ENCODE data around the gene MED31. TPM values are rescaled to one million over a fixed set of nuclear protein-coding genes. Genes with fewer than 3 reads are reported as not detected.

The MED31 gene
- total RNA-seq, 4 donors from 2014 or later = 3.8 to 8.6 (median 7.2) TPM

GRCh38 chr17:6605142-6605541, 46.3 kb downstream of the MED31 start:
- H3K4me3 ChIP-seq = no peak overlapping the region
- H3K9me3 ChIP-seq = no peaks in the 10 kb centered on the region
- in situ Hi-C loops (cut with MboI; ENCODE audit: low sequenced_read_pairs in 4 of 4) = no loop called here
- intact Hi-C loops (cut with DNase I; ENCODE audit: low total_unique reads) = no loop called here
- no peaks in the 10 kb centered on the region for H3K4me1 ChIP-seq
- TF ChIP-seq CTCF (IDR thresholded peaks at IDR 0.05 in 4 of 5, conservative IDR thresholded peaks at IDR 0.05 in 1 of 5) = no peak
- no peak for TF ChIP-seq POLR2A (IDR thresholded peaks at IDR 0.05)
- H3K27me3 ChIP-seq = no peaks in the 10 kb centered on the region
- no peak for ATAC-seq
- DNase-seq = no peak
- no peak overlapping the region for H3K27ac ChIP-seq
- H3K36me3 ChIP-seq = peaks cover 0 to 46% of the 10 kb centered on the region in 2 donors

GRCh38 chr17:6603744-6604325, 47.6 kb downstream of the MED31 start:
- no peak overlapping the region for H3K27ac ChIP-seq
- ATAC-seq (no peak), DNase-seq (no peak)
- intact Hi-C loops (cut with DNase I; ENCODE audit: low total_unique reads) (no loop called here), in situ Hi-C loops (cut with MboI; ENCODE audit: low sequenced_read_pairs in 4 of 4) (no loop called here)
- no peaks in the 10 kb centered on the region for H3K27me3 ChIP-seq
- H3K9me3 ChIP-seq = no peaks in the 10 kb centered on the region
- no peak overlapping the region for H3K4me3 ChIP-seq
- peaks cover under 1 to 4% of the 10 kb centered on the region in 2 donors for H3K4me1 ChIP-seq
- TF ChIP-seq CTCF (IDR thresholded peaks at IDR 0.05 in 4 of 5, conservative IDR thresholded peaks at IDR 0.05 in 1 of 5) (no peak), POLR2A (IDR thresholded peaks at IDR 0.05) (no peak)
- peaks cover 0 to 42% of the 10 kb centered on the region in 2 donors for H3K36me3 ChIP-seq

- ATAC-seq (no peak), DNase-seq (no peak)
- Histone ChIP-seq H3K9me3 (no peaks in the 10 kb centered on the region), H3K4me3 (no peak overlapping the region), H3K36me3 (peaks cover 0 to 28% of the 10 kb centered on the region in 2 donors), H3K27me3 (no peaks in the 10 kb centered on the region), H3K4me1 (peaks cover 7 to 11% of the 10 kb centered on the region in 2 donors), H3K27ac (no peak overlapping the region)
- in situ Hi-C loops (cut with MboI; ENCODE audit: low sequenced_read_pairs in 4 of 4) = no loop called here
- intact Hi-C loops (cut with DNase I; ENCODE audit: low total_unique reads) = no loop called here
- TF ChIP-seq CTCF (IDR thresholded peaks at IDR 0.05 in 4 of 5, conservative IDR thresholded peaks at IDR 0.05 in 1 of 5) (no peak), POLR2A (IDR thresholded peaks at IDR 0.05) (no peak)
These were observed 49.3 kb downstream of the MED31 start for GRCh38 chr17:6602141-6602540.

GRCh38 chr17:6599364-6599763, 52.0 kb downstream of the MED31 start:
- TF ChIP-seq POLR2A (IDR thresholded peaks at IDR 0.05) (no peak), CTCF (IDR thresholded peaks at IDR 0.05 in 4 of 5, conservative IDR thresholded peaks at IDR 0.05 in 1 of 5) (no peak)
- ATAC-seq (no peak), DNase-seq (no peak)
- Histone ChIP-seq H3K27me3 (no peaks in the 10 kb centered on the region), H3K4me1 (peaks cover 7 to 11% of the 10 kb centered on the region in 2 donors), H3K27ac (no peak overlapping the region), H3K4me3 (no peak overlapping the region), H3K9me3 (no peaks in the 10 kb centered on the region), H3K36me3 (peaks cover 0 to 40% of the 10 kb centered on the region in 2 donors)
- in situ Hi-C loops (cut with MboI; ENCODE audit: low sequenced_read_pairs in 4 of 4) = loop anchor here in 1 of 4 donors (25.0 kb wide), 1 partner anchor 137 kb away; no protein-coding TSS in a partner anchor
- intact Hi-C loops (cut with DNase I; ENCODE audit: low total_unique reads) = no loop called here

- Histone ChIP-seq H3K9me3 (no peaks in the 10 kb centered on the region), H3K36me3 (peaks cover 0 to 47% of the 10 kb centered on the region in 2 donors), H3K4me3 (no peak overlapping the region), H3K27ac (no peak overlapping the region), H3K4me1 (peaks cover 7 to 11% of the 10 kb centered on the region in 2 donors), H3K27me3 (no peaks in the 10 kb centered on the region)
- TF ChIP-seq POLR2A (IDR thresholded peaks at IDR 0.05) = no peak
- no peak for TF ChIP-seq CTCF (IDR thresholded peaks at IDR 0.05 in 4 of 5, conservative IDR thresholded peaks at IDR 0.05 in 1 of 5)
- DNase-seq (no peak), ATAC-seq (no peak)
- in situ Hi-C loops (cut with MboI; ENCODE audit: low sequenced_read_pairs in 4 of 4) = loop anchor here in 1 of 4 donors (25.0 kb wide), 1 partner anchor 135 kb away; no protein-coding TSS in a partner anchor
- intact Hi-C loops (cut with DNase I; ENCODE audit: low total_unique reads) = no loop called here
These were observed 53.7 kb downstream of the MED31 start for GRCh38 chr17:6597727-6598126.

Data from gastrocnemius medialis (tissue), 4 donors.